NOMO-1 (cell line): ENCODE data around the gene UTP4.

ENCODE experiments used
- DNase-seq, 2 experiments: peaks; one replicate each; lab custom pipeline; 2025; ENCODE audit not compliant: unreplicated experiment in 2 of 2; lab: John Stamatoyannopoulos, UW

Gene UTP4

DNA sequence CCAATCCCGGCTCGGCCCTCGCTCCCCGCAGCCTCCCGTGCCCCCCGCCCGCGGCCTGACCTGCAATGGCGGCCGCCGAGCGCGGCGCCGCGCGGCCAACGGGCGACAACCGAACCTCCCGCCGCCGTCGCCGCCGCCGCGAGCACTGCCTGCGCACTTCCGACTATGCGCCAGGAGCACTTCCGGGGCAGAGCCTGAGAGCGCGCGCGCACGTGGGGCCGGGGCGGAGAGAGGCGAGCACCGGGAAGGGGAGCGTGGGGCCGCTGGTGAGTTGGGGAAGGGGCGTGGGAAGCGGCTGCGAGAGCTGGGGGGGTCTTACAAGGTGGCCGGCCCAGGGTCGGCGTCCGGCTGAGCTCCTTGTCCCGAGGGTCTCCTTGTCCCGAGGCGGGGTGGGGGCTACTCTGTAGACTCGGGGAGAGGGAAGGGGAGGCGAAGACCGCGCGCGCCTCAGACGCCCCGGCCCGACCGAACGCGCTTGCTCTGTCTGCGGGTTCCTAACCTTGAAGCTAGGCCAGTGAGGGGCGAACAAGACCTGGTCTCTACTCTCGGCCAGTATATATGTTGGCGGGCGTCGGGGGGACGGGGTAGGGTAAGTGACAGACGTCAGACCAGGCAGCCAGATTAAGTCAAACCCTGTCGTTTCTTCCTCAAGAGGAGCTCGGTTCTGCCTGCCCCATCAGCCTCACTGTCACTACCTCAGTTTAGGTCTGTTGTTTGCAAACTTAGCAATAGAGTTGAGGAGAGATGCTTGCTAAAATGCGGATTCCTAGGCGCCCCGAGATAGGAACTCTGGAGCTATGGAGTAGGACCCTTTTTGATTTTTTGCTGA, at the start of gene UTP4, which contains the start of gene CHTF8:
Gene UTP4, plus strand, starts transcription at position 226 of the 829 bp plus-strand sequence. CDS start 811 bp downstream, outside the sequence.
Gene CHTF8, minus strand, starts transcription at position 165 of the 829 bp plus-strand sequence. CDS start 11,130 bp downstream, outside the sequence.
- DNase-seq: peak; percentile 72 to 92

DNA sequence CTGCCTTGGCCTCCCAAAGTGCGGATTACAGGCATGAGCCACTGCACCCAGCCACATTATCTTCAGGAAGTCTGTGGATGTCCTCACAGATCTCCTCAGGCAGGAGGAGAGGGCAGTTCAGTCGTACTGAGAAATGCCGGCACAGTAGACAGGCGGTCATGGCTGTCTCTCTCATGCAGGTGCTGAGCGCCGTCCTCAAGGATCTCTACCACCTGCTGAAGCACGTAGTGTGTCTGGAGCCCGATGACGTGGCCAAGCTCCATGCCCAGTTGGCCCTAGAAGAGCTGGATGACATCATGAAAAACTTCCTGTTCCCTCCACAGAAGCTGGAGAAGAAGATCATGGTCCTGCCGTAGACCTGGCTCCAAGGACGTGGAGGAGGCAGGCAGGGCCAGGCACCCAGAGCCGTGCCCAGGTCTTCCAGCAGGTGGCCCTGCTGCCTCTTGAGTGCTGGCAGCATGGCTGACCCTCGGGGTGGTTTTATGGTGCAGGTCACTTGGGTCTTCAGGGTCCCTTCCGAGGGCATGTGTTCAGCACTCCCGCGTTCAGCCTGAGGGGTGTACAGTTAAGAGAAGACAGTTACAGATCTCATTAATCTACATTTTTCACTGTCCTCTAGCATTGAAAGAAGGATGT, 49.0 kb upstream of the UTP4 start:
- DNase-seq: no peak

DNA sequence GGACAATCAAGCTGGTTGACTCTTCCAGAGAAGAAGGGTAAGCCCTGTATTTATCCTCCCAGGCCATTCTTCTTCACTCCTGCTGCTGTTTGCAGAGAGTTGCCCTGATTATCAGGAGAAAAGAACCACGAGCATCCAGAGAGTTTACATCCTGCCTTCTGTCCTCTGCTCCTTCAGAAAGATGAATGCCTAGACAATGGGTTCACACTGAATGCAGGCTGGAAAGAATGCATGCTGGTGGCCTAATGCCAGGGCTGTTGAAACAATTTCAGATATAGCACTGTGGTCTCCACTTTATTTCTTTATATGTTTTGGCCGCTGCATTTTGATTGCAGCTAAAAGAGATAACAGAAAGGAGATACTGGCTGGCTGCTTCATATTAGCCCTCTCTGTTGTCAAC, 48.2 kb upstream of the UTP4 start:
- DNase-seq: no peak

DNA sequence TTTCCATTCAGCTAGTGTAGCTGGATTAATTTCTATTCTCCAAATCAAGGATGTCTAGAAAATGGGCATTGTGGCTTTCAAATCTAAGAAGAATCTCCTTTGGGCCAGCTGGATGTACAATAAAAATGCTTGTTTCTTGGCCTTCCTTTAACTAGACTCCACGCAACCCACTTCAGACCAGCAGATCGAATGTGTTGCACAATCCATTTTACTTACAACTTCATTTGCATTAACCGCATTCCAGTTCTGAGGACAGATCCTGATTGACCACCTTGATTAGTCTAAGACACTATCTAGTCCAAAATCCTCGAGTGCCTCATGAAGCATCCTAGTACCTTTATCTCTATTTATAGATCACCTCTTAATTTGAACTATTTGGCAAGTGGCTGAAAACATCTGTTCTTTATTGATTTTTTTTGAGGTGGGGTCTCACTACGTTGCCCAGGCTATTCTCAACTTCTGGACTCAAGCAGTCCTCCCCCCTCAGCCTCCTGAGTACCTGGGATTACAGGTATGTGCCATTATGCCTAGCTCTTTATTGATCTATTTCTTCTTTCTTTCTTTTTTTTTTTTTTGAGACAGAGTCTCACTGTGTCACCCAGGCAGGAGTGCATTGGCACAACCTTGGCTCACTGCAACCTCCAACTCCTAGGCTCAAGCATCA, 47.3 kb upstream of the UTP4 start:
- DNase-seq: no peak

DNA sequence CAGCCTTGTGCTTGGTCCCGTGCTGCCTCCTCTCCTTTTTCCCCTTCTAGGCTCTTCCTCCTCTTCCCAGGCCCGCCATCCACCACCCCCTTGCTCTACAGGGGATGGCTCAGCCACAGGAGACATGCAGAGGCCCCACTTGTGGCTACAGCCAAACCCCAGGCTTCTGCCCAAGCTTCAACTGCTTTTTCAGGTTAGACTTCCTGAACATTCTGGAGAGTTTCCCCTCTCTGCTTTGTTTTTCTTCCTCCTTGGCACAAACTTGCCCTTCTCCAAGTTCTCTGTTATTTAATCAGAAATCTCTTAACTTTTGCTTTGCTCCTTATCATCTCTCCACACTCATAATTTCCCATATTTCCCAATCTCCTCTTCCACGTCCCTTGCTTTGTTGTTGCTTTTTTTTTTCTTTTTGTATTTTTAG, 45.3 kb upstream of the UTP4 start:
- DNase-seq: no peak

DNA sequence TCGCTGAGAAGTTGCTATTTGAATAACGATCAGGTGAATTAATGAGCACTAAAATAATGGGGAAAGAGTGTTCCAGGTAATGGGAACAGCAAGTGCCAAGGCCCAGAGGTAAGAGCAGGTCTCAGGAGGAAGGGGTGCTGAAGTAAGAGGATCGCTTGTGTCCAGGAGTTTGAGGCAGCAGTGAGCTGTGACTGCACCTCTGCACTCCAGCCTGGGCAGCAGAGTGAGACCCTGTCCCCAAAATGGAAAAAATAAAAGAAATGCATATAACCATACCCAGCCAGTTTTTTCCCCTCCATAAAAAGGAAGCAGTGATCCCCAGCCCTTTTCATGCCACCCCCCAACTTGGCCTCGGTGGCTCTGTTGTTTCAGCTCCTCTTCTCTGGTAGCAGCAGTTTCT, 43.8 kb upstream of the UTP4 start:
- no peak for DNase-seq

DNA sequence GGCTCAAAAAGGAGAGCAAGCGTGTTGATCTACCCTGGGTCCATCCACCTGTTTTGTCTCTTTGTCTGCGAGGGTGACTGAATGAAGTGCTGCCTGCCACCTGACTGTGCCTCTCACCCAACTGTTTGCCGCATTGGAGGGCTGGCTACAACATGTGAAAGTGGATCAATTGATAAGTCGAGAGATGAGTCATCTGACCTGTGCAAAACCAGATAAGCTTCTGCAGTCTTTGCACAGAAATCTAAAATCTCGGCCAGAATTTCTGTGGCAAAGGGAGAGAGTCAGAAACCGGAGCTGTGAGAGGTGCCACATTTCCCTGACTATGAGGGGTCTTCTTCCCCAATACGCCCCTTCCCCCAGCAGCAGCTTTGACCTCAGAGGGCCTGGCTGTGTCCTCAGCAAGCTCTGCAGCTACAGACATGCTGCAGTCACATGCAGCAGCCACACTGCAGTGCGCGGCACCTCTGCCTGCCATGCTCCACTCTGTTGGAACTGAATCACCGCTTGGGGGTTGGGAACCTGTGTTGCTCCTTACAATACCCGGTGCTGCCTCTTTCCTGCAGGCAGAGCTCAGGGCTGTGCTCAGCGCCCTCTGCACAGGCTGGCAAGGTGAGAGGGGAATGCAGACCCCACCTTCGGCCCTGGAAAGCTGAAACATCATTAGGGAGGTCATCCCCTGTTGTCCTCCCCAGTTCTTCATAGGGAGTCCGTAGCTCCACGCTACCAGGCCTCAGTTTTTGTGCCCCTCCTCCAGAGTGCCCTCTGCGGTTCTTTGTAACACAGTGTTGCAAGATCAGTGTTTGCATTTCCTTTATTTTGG, 43.1 kb upstream of the UTP4 start:
- no peak for DNase-seq

DNA sequence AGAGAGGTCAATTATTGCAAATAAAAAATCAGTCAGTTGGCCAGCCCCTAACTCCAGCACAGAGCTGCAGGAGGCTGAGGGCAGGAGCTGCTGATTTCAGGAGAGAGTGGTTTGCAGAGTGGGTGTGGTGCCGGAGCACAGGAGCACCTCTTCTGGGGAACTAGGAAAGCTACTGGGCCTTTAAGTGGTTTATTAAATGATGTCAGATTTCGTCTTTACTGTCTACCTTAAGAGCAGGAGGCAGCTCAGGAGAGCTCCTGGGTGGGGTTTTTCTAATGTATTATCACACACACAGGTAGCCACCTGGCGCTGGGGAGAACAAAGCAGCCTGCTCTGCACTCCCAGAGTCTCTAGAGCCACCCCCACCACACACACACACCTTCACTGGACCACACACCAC, 38.5 kb upstream of the UTP4 start:
- no peak for DNase-seq

DNA sequence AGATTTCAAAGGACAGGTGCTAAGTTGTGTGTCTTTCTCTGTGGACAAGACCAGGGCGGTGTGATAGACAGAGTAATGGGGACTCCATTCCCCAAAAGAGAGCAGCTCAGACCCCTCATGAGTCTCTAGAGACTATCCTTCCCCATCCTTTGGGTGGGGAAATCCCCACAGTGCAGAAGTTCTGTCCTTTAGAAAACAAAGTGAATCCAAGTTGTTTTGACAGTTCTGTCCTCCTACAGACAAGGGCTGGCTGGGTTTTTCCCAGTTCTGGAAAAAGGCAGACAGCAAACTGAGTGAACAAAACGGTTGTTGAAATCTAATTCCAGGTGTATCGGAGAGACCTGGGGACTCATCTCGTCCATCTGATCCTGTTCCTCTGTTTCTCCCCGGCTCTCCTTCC, 37.9 kb upstream of the UTP4 start:
- DNase-seq: no peak

DNA sequence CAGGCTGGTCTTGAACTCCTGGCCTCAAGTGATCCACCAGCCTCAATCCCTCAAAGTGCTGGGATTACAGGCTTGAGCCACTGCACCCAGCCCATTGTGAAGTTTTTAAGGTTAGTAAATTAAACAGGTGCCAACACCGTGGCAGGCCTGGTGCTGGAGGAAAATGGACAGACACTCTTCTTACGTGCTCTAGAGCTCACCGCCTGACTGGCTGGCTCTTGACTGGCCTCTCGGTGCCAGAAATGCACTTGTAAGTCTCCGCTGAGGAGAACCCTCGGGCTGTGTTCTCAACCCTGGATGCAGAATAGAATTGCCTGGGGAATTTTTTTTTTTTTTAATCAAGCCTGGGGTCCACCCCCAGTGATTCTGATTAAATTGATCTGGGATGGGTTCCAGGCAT, 37.3 kb upstream of the UTP4 start:
- DNase-seq: no peak

DNA sequence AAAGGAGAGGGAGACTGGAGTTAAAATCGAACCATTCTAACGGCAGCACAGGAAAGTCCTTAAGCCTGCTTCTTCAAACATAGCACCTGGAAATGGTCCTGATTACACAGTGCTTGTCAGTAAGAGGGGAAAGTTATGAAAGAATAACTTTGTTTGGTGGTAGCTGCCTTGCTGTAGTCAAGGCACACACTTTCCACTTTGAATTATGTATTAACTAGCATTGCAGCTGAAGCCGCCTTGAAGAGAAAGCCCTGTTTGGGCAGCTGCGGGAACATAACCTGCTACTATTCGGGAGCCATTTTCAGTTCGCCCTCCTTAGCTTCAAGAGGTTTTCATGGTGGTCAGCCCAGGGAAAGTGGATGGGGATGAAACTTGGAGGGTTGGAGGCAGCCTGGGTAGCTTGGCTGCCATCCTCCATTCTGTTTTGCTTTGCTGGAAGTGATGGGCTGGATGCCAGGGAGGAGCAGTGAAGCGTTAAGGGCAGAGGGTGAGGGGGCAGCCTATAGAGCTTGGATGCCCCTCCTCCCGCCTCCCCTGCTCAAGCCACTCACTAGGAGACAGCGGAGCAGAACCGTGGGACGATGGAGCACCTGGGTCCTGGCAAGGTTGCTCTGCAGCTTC, 32.3 kb upstream of the UTP4 start:
- DNase-seq: no peak

DNA sequence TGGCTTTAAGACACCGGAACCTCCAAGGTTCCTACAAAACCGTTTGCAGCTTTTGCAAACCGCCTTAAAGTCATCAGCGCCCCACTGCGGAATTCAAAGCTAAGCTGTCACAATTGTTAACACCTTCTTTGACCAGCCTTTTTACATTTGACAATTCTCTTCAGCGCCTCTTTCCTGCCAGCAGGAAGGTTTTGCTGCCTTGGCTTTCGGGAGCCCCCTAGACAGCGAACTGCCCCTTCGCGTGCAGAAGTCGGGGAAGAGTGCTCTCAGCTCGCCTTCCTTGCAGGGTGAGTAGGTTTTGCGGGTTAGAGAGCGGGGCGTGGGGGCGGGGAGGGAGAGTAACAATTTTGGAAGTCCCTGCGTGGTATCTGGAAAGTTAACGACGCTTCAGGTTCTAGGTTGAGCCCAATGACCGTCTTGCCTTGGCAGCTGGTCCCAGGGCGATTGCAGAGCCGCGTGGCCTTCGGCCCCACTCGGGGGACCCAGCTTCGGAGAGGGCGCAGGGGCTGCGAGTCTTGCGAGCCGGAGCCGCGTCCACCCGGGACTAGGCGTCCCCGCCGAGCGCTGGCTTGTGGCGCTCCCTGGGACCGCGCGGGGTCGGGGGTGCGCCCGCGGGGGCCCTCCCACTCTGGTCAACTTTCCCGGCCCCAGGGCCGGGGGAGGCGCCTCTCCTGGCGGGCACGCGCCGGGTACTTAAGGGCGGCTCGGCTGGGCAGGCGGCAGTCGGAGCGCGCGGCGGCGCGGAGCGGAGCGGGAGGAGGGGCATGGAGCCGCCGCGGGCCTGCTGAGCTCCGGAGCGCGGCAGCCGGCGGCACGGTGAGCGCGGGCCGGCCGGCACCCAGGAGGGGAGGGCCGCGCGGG, 26.7 kb upstream of the UTP4 start, which contains the start of gene HAS3:
Gene HAS3, plus strand, starts transcription at position 153 of the 861 bp plus-strand sequence. CDS start 3,743 bp downstream, outside the sequence.
- DNase-seq: peak; percentile 62 to 64

DNA sequence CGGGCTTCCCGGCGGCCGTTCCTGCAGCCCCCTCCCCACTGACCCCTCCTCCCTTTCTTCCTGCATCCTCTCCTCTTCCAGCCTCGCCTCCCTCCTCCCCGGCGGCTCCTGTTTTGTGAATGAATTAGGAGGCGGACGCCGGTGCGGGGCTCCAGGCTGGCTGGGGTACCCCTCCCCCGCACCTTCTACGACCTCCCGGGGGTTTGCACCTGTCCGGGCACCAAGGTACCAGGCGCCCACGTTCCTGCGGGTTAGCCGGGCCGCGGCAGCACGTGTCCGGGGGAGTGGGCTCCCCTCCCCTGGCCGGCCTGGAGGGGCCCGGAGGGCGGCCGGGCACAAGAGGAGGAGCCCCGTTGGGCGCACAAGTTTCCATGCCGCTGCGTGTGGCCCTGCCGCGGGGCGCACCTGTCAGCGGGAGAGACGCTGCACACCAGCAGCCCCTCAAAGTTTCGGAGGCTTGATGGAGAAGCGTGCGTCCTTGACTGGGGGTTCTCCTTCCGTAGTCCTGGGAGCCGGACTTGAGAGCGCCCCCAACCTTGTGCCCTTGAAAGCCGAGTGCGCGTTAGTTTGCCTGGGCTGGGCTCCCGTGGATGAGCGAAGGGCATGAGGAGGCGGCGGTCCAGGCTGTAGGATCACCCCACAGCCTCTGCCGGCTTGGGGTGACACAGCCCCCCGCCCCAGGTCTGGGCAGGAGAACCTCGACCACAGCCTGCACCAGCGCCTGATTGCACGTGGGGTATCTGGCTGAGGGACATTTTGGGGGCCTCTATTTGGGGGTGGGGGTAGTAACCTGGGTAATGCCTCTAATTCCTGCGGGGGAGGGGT, 25.7 kb upstream of the UTP4 start:
- no peak for DNase-seq

DNA sequence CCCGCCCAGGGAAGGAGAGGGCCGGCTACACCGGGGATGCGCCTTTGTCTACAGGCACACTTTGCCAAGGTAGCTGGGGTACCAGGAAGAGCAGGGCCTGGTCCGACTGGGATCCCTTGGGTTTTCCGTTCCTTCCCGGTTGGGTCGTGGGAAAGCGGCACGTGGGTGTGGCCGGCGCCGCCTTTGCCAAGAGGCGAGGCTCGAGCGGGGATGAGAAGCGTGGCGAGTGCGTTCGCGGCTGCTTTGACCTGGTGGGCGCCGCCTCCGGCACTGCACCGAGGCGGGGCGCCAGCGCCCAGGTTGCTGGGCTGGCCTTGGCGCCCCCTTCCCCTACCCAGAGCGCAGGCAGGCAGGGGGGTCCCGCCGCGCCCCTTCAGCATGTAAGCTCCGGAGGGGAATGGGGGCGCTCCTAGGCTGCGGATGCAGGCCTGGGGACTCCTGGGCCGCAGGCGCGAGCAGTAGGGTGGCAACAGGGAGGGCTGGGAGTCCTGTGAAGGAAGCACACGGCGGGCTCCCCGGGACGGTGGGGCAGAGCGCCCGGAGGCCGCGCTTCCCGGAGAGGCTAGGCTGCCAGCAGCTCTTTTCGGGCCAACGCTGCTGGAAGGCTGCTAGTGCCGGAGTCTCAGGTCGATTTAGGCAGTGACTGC, 25.0 kb upstream of the UTP4 start:
- DNase-seq: no peak

DNA sequence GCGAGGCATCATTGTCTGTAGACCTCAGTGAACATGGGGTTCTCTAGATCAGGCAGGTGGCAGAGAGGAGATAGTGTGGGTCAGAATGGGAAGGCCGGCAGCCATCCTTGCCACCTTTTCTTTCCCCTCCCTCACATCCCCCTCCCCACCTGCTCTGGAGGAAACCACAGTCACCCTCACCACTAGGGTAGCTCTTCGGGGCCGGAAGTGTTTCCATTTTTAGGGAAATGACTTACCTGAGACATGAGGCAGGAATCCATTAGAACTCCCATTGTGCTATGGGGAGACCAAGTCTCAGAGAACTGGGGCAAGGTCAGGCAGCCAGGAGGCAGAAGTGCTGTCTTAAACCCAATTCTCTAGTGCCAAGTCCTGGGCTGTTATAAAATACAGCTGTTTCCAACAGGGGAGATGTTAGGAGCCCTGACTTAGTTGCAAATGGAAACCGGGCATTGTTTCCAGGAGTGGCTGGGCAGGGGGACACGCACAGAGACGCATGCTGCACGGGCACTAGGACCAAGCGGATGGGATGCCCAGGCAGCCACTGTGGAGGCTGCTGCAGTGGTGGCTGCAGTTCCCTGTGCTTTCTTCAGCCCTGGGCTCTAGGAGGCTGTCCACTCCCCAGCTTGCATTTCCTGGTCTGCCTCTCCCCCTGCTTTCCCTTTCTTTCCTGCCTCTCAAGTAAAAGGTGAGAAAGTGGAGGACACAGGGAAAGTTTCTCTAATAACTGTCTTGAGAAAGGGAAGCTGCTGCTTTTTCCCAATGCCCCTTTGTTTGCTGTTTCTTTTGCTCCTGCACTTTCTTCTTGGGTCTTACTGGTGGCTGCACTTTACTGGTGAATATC, 24.2 kb upstream of the UTP4 start:
- no peak for DNase-seq

DNA sequence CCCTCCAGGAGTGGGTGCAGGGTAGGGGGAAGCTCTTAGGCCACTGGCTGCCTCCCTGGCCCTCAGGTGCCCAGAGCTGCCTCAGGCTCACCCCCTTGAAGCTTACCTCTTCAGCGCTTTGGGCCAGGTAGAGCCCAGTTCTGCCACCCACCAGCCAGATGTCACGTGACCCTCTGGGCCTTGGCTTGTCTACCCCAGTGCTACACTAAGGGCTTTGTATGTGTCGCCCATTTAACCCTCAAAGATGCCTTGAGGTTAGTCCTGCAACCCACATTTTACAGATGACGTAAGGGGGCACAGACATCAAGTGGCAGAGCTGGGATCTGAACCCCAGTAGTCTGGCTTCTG, 23.6 kb upstream of the UTP4 start:
- no peak for DNase-seq
